NCI-H446 (cell line): ENCODE results near the gene KCNIP4.
"Not testable (repeated sequence)": the region's sequence is repeated elsewhere in the genome, so short reads cannot be mapped to it uniquely, and the experiment has no call there.

Experiments used
- DNase-seq, 2 experiments: peaks; one replicate each; lab custom pipeline; 2025; lab: John Stamatoyannopoulos, UW

Gene KCNIP4

DNA sequence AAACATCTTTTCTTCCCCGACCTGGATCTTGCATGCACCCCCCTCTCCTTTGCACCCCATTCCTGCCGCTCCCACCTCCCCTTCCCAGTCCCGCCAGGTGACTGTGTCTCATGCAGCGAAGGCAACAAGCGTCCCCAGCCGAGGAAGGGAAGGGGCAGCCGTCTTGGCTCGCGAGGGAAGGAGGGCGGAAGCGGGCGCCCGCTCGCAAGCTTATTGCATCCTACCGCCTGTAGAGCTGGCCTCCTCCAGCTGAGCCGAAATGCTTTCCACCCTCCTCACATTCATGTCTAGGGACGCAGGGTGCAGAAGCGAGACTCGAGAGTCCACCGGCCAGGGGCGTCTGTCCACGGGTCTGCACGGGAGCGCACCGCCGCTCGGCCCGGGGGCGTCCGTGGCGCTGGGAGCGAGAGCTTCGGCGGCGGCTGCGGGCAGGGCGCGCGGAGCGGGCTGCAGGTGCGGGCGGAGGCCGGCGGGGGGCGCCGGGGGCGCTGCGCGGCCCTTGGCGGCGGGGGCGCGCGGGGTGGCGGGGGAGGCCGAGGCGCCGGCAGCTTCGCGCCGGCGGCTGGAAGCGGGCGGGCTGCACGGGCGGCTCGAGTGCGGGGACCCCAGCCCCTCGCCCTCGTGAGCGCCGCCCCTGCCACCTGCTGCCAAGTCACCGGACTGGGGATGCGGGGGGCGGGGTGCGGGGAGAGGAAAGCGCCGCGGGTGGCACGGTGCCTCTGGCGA is at the start of gene KCNIP4:
KCNIP4 (minus strand) TSS at position 426 of the 726 bp plus-strand sequence.
- no peak for DNase-seq

DNA sequence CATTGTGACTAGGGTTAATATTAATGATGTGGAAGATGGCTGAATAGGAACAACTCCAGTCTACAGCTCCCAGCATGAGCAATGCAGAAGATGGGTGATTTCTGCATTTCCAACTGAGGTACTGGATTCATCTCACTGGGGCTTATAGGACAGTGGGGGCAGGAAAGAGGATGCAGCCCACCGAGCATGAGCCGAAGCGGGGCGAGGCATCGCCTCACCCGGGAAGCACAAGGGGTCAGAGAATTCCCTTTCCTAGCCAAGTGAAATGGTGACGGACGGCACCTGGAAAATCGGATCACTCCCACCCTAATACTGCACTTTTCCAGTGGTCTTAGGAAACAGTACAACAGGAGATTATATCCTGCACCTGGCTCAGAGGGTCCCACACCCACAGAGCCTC is 48.0 kb upstream of the KCNIP4 start:
- not testable (repeated sequence) for DNase-seq

DNA sequence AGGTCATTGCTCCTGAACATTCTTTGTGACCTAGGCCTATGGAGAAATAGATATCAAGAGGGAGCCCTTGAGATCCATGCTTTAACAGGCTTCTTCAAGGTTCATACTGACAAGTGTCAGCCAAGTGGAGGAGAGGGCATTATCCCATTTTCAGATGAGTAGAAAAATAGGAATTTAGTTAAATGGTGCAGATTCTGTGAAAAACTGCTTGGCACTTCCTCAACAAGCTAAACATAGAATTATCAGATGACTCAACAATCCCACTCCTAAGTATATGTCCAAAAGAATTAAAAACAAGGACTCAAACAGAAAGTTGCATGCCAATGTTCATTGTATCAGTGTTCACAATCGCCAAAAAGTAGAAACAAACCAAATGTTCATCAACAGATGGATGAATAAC is 43.8 kb upstream of the KCNIP4 start:
- DNase-seq, result no peak

DNA sequence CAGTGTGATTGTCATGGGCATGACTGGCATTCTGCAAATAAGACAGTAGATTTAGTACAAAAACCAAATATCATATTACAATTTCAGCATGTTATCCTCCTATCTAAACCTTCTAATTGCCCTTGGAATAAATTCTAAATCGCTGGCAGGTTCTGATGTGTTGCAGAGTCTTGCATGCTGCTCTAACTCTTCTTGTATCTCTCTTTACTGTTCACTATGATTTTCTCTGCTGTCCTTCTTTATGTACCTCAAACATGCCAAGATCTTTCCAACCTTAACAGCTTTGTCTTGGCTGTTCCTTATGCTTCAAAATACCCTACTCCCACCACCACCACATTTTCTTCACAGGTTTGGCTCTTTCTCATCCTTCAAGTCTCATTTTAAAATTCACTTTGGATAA is 43.0 kb upstream of the KCNIP4 start:
- DNase-seq, result no peak

DNA sequence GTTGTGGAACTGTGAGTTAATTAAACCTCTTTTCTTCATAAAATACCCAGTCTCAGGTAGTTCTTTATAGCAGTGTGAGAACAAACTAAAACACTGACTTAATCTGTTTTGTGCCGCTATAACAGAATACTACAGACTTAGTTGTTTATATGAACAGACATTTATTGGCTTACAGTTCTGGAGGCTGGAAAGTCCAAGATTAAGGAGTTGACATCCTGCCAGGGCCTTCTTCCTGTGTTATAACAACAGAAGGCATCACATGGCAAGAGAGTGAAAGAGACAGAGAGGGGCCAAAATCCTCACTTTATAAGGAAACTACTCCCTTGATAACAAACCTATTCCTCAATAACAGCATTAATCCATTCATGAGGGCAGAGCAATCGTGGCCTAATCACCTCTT is 42.5 kb upstream of the KCNIP4 start:
- no peak for DNase-seq

DNA sequence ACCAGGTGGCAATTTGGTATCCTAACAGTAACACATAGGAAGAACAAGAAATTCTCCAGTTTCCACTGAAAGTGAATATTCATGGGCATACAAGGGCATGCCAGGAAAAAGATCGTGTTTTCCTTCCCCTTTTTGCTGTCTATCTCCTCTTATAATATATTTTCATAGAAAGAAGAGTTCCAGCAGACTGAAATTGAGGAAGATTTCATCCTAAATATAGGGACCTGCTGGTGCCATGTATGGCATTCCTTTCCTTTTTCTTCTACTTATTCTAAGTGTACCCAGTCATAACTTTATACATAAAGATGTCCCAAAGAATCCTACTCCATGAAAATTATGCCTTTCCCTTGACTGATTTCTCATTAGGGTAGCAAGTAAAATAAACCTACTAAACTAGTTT is 40.8 kb upstream of the KCNIP4 start:
- DNase-seq, result no peak

DNA sequence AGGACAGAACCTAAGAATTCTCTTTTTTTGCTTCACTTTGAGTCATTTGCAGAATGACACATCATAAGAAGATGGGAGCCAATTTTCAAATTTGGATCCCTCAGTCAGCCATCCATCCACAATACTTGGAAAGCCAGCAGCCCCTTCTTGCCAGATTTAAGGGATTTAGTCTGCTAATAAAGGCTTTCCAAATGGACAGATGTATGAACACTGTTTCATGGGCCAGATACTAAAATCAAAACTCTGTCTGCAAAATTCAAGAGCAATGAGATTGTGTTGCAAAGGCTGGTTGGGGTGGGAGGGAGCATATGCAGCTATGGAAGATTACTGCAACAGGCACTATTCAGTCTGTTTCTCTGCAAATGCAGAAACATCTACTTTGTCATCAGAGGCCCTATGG is 37.7 kb upstream of the KCNIP4 start:
- peak in 1 of 2 experiments; percentile 12 for DNase-seq

DNA sequence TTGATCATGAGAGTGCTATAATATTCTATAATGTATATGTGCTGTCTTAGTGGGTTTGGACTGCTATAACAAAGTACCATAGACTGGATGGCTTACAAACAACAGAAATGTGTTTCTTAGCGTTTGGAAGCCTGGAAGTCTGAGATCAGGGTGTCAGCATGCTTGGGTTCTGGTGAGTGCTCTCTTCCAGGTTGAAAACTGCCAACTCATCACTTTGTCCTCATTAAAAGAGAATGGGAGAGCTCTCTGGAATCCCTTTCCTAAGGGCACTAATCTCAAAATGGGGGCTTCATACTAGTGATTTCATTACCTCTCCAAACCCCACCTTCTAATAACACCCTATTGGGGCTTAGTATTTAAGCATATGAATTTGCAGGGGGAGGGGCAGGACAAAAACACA is 33.5 kb upstream of the KCNIP4 start:
- no peak for DNase-seq

DNA sequence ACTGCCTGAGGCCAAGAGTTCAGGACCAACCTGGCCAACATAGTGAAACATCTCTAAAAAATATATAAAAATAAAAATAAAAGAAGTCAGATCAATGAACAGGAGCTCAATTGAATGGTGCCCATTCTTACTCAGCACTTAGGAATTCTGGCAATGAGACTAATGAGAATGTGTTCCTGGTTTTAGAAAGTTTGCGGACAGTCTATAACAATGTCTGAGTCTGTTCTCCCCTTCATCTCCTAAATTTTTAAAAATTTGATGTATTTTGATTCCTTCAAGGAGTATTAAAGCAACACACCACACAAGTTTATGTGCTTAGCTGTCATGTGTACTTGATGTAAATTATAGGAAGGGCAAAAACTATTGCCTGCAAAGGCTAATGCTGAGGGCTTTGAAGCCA is 30.6 kb upstream of the KCNIP4 start:
- no peak for DNase-seq

DNA sequence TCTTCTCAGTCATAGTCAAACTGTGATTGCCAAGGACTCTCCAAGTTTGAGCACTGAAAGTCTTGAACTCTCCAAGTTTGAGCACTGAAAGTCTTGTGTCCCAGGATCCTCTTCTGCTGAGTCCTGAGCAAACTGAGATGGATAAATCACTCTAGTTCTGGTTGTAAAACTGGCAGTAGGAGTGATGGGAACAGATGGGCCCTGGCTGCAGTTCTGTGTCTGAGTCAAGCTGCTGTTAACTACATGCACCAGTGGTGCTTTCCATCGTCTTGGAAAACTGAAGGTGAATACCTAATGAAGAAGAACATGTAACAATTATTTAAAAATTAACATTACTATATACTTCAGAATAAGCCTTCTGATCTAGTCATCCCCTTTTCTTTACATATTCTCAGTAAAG is 27.6 kb upstream of the KCNIP4 start:
- DNase-seq, result no peak

DNA sequence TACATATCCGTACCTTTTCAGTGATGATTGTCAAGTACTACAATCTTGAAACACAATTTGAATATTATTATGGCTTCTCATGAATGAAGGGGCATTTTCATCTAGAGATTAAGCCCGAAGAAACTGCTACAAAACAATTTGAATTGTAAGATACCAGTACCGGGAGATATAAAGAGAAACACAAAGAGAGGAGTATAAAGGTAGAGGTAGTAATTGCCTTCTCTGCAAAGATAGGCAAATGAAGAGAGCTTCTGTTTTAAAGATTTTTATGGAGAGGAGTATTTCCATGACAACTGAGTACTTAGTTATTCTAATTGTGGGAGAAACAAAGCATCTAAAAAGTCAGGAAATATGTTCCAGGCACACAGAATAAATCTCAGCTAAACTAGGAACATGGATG is 25.3 kb upstream of the KCNIP4 start:
- DNase-seq, result no peak

DNA sequence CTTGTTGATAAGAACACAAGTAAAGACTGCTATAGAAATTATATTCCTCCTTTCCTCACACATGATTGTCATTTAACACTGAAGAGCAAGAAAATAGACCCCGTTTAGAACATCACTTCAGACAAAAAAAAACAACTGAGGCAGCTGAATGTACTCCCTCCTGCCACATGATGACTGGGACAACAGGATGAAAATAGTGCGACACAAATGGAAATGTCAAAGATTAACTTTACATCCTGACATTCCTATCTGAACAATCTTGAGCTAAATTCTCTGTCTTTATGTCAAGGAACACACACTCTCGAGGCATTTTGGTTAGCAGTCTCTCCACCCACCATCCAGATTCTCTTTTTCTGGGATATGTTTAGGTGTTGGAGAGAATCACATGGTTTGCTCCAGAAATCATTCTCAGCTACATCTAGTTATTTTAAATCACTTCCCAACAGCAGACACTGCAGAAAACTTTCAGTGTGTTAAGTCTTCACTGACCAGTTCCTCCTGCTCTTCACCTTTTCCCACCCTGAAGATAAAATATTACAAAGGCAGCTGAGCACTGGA is 16.3 kb upstream of the KCNIP4 start:
- DNase-seq, result no peak

DNA sequence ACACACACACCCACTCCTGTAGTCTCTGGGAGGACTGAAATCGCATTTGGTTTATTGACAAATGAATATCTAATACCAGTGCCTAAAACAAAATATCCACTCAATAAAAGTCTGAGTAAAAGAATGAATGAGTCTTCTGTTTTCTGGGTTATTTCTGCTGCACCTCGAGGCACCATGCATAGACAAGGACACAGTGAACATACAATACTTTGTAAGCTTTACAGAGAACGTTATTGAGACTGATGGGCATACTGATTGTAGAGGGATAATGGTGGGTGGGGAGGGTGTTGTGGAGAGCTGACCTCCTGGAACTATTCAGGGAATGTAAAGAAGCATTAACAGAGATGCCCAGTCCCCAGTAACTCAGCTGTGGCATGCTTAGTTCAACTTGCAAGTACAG is 14.1 kb upstream of the KCNIP4 start:
- DNase-seq, result no peak

DNA sequence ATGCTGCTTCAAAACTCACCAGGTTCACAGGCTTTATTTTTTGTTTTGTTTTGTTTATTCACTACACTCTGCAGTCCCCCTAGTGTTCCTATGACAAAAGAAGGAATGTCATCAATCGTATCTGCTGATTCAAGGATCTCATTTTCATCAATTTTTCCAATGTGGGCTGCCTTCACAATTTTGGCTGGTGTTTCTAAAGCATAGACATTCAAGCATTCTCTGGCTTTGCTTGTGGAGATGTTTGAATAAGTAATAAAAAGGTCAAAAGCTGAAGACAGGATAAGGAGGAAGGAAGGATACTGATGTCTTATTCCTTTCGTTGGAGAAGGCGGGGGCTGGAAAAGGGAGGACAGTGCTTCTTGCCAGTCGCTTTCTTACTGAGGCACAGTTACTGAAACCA is 12.2 kb upstream of the KCNIP4 start:
- no peak for DNase-seq

DNA sequence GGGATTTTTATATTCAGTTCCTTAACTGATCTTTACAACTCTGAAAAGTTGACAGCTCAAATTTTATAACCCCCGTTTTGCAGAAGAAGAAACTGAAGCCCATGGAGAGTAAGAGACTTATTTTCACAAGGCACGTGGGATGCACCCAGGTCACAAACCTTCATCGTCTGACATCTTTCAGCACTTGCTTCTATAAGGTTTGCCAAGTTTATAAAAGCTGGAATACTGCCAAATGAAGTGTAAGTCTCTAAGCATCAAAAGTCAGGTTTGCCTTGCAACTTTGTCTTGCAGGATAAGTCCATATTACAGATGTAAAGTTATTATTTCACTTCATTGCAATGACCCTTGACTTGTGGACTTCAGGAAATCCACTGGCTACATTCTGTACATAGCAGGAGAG is 6.3 kb upstream of the KCNIP4 start:
- DNase-seq, result peak in 1 of 2 experiments; percentile 9

DNA sequence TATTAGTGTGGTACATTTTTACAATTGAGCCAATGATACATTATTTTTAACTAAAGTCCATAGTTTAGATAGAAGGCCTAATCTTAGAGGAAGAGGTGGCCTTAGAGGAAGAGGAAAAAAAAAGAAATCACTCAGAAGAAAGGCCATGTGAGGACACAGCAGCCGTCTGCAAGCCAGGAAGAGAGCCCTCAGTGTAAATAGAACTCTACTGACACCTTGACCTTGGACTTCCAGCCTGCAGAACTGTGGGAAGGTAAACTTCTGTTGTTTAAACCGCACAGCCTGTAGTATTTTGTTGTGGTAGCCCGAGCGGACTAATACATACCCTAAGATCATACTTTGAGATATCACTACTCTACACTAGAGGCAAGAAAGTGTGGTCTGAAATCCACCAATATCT is 5.1 kb upstream of the KCNIP4 start:
- DNase-seq, result no peak

DNA sequence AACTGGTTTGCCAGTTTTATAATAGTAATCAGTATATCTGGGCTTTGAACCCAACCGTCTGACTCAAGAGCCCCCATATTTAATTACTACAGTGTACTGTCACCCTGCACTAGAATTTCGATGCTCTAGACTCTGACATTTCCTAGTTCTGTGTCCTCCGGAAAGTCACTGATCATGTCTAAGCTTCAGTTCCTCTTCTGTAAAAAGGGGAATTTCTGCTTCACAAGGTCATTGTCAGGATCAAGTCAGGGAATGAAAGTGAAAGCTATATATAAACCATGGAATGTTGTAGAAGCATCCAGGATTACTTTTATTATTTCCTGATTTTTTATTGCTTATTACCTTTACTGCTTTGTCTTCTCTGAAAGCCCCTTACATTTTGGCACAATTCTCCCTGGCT is 4.0 kb upstream of the KCNIP4 start:
- no peak for DNase-seq

DNA sequence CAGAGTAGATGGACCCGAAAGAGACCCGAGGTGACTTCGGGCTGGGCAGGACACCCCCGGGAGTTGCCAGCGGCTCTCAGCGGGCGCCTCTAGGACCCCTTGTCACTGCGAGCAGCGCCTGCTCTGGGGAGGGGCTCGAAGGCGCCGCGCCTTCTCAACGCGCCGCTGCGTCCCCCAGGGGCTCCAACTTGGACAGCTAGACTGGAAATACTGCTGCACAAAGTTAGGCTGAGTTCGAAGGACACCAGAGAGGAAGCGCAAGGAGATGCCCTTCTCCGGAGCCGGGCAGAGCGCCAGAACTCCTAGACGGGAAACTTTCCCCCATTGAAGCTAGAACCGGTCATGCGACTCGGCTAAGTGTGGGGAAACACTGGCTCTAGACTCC is 493 bp upstream of the KCNIP4 start:
- DNase-seq, result no peak

DNA sequence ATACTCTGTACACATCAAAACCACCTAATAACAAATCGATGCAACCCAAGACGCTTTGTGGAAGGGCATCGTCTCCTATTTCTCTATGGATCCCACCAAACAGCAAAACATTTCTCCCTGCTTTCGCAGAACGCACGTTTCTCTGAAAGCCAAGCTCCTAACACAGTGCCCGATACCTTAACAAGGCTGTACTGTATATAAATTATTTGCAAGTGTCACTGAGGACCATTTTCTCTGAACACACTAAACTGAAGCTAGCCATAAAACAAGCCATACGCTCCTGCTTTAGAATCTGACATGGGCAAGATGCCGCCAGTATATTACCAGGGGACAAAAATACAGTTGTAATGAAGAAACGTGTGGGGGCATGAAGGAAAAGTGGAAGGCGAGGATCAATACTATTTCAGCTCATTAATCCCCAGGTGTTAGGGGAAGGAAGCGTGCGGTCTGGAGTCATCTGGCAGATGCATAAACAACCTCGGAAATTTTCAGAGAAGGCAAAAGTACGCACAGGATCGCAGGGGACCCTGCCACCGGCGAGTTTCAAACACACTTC is 703 bp downstream of the KCNIP4 start:
- DNase-seq, result no peak

DNA sequence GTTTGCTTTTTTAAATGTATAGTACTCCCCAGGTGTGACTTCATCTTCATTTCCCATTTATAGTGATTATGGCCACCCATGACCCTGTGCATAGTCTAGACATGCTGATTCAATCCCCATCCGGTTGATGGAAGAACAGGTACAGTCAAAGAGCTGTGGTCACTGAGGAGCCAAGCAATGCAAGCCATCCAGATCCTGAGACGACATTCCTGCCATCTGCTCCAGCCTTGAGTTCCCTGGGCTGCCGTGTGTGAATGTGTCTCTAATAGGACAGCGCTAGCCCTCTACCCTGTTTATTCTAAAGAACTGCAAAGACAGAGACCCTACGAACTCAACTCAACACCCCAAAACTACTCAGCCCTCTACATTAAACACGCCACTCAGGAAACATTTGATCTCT is 1.7 kb downstream of the KCNIP4 start:
- no peak for DNase-seq

DNA sequence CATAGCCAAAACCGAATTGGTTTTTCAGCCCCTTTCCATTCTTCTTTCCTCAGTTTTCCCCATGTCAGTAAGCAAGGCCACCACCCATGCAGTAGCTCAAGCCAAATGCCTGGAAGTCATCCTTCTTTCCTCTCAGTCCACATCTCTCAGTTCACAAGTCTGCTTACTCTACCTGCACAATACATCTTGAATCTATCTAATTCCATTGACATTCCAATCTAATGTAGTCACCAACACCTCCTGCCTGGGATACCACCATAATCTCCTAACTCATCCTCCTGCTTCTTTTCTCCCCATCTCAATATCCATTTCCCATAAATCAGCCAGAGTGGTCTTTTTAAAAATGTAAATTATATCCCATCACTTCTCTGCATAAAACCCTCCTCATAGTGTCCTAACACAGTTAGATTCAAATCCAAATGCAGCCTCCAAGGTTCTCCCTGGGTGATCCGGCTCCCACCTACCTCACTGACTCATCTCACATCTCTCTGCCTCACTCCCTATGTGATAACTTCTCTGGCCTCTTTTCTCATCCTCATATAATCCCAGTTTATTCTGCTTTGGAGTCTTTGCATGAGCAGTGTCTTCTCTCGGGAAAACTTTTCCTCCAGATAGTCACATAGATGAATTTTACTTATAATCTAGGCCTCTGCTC is 26.9 kb downstream of the KCNIP4 start:
- DNase-seq, result no peak

DNA sequence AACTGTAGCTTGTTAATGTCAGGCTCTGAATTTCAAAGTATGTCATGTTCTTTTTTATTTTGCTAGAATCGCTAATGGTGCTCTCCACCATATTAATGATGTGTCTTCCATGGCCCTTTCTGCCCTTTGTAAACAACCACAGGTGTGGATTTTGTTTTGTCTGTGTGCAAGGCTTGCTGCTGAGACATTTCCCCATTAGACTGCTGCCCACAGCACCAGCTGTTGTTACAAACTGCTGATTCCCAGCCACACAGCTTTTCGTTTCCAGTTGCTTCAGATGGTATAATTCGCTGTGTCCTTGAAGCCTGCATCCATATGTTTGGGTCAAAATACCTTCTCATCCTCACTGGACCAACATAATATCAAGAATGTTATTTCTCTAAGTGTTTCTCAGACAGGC is 32.8 kb downstream of the KCNIP4 start:
- DNase-seq, result no peak

DNA sequence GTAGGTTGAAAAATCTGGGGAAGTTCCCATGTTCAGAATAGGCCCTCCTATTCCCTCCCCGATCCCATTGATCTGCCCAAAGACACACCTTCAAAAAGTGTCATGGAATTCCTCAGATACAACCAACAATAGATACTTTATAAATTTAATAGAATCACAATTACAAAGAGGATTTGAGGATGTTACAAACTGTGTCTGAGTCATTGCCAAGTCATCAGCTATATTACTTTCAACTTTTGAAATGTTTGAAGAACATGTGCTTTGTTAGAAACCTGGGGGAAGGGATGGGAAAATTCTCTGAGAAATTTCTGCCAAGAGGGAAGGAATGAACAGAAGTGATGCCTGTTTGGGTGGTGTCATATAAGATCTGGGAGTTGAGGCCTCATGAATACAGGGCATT is 46.7 kb downstream of the KCNIP4 start:
- no peak for DNase-seq
